Ecto neural progenitor cell (in vitro differentiated cells): ENCODE measurements around the gene SMOC1.

Source experiments
- DNase-seq: peaks from one replicate; pipeline ENCODE4 v3.0.0-alpha.2; 2018; ENCODE audit warnings: low spot score

The SMOC1 gene

DNA sequence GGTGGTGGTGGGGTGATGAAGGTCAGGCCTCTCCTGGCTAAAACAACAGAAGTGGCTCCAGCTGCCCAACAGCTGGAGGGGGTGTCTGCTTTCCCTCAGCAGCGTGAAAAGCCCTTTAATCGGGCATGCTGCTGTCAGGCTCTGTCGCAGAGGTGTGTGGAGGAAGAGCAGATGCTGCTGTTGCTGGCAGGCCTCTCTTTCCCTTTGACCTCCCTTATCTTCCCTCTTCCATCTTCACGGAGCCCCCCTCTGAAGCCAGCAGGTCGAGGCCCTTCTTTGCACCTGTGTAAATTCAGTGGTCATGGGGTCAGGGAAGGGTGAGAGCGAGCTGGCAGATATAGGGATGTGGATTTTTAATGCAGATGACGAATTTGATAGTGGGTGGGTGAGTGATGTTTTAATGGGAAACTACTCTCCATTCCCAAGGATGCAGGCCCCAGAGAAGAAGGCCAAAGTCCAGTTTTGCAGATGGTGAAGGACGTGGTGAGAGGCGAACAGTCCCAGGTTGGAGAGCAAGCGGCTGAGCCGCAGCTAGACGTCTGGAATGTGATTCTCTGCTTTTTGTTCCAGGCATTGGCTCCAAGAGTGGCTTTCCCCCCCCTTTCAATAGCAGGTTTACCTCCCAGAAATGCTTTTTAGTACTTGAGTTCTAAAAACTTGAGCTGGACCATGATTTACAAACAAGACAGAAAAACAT, 64.0 kb downstream of the SMOC1 start:
- DNase-seq: no peak

GRCh38 chr14:69945347-69945746, 66.1 kb downstream of the SMOC1 start:
- DNase-seq: no peak

GRCh38 chr14:69945912-69946311, 66.7 kb downstream of the SMOC1 start:
- DNase-seq: no peak

DNA sequence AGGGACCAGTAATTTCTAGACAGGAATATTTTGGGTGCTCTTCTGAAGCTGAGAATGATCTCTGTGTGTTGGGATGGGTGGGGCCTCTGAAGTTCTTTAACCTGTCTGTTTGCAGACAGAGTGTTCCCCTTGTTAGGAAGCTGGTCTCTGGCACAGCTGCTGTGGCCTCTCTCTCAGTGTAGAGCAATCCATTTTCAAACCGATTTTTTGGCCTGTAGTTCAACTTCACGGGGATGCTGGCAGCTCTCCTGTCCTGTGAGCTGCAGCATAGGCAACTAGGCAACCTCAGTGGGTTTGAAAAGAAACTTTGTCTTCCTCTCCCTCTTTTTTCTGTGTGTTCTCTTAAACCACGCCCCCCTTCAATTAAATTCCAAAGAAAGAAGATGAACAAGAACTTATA, 69.1 kb downstream of the SMOC1 start:
- no peak for DNase-seq

DNA sequence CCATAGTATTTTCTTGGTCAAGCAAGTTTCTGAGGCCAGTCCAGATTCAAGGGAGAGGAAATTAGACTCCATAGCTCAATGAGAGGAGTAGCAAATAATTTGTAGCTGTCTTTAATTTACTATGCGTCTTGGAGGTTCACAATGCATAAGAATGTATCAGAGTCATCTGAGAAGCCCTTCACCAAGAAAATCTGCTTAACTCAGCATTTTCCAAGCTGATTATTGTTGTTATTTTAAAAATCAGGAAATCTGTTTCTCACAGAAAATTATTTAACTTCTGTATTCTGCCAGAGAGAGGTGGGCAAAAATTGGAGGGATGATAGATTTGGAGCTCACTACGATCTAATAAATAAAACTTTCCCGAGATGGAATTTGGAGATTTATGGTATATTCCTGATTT, 72.0 kb downstream of the SMOC1 start:
- no peak for DNase-seq

GRCh38 chr14:69951935-69952334, 72.7 kb downstream of the SMOC1 start:
- no peak for DNase-seq

- no peak for DNase-seq
Measured at GRCh38 chr14:69953266-69953915, 74.2 kb downstream of the SMOC1 start.

DNA sequence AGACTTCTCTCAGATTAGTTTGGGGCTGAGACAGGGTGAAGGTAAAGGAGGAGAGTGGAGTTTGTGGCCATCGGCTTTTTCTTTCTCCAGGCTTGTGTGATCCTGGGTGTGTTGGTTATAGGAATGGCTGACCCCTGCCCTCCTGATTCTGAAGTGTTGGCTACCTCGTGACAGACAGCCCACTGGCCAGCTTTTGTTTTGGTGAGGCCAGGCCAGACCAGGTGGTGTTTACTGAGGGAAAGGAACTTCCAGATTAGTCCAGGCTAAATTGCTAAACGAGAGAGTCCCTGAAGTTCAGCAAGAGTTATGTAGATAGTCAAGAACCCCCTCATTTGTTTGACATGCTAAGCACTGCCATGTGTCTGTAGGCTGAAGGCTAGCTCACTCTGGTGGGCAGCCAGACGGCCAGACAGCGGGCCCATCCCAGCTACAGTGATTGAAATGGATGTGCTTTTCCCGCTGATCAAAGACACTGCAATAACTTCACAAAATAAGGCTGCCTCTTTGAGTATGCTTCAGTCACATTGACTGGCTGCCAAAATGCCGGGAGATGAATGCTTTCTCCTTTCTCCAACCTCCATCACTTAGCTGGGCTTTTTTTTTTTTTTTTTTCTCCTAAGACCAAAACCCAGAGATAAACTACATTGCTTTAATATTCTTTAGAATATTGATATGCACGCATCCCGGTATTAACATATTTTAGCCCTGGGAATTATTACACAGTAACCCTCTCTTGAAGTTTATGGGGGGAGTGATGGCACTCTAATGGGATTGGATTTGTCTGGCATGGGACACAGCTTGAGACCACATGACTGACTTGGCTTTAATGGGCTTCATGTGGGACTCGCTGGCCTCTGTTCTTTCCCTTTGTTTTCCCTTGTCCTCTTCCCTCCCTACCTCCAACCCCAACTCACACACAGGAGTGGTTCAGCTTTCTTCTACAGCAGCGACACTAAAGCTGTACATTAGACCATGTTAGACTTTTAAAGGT, 76.9 kb downstream of the SMOC1 start:
- DNase-seq: no peak

GRCh38 chr14:69956970-69957369, 77.8 kb downstream of the SMOC1 start:
- DNase-seq: no peak

DNA sequence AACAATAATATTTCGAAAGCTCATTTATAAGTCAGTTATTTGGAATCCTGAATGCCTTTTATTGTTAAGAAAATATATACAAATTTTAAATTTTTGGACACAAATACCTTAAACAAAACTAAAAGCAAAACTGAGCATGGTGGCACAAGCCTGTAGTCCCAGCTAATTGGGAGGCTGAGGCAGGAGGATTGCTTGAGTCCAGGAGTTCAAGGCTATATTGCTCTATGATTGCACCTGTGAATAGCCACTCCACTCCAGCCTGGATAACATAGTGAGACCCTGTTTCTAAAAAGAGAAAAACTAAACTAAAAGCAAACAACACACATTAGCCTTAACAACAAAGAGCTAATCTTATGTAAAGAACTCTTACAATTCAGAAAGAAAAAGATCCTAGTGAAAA, 78.8 kb downstream of the SMOC1 start:
- DNase-seq: no peak

DNA sequence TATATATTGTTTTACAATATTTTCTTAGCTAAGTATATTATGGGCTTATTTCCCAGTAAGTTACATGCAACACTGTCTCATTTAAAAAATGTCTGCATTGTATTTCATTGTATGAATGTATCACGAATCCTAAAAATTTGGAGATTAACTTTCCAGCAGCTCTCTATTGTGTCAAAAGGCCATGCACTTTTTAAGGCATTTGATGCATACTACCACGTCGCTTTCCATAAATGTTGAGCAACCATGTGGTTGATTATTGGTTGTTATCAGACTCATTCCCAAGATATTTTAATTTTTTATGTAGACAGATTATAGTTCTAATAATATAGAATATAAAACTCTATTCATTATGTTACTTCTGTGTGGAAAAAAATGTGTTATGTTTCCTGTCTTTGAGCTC, 79.9 kb downstream of the SMOC1 start:
- no peak for DNase-seq

- DNase-seq: no peak
Measured at GRCh38 chr14:69960296-69960695, 81.1 kb downstream of the SMOC1 start.

DNA sequence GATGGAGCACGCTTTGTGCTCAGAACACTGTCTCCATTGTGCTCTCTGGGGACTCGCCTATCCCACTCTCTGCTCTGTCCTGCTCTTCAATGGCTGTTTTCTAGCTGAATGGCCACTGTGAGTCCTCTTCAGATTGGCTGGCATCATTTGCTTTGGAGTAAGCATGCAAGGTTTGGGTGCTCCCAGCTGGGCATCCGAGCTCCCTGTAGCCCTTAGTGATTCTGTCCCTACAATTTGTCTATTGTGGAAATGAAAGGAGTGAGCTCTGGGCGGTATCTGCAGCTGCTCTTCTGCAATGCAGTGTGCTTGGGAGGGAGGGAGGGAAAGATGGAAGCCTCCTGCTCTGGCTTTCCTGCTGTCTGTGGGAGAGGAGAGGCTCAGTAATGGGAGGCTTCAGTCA, 84.8 kb downstream of the SMOC1 start:
- DNase-seq: no peak

DNA sequence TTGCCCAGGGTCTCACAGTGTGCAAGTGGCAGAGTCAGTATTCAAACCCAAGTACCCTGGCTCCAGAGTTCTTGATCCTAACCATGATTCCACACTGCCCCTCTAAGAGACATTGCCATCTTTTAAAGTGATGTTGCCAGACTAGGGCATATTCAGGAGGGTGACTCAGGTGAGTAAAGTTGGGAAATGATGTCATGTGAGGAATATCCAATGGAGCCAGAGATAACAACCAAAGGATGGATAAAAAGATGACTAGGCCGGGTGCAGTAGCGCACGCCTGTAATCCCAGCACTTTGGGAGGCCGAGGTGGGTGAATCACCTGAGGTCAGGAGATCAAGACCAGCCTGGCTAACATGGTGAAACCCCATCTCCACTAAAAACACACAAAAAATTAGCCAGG, 85.6 kb downstream of the SMOC1 start:
- DNase-seq: no peak

DNA sequence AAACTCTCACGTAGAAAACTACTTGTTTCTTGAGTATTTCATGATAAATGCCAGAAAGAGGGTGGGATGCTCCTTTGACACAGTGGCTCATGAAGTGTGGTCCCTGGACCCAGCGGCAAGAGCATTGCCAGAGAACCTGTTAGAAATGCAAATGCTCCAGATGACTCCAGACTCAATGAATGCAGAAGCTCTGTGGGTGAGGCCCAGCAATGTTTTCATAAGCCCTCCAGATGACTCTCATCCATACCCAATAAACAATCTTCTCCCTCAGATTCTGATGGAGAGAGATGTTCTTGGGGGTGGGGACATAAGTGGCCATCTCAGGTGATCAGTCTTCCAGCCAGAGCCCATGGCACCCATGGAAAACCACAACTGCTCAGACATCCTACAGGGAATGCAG, 88.9 kb downstream of the SMOC1 start:
- no peak for DNase-seq

GRCh38 chr14:69968681-69969080, 89.5 kb downstream of the SMOC1 start:
- DNase-seq: no peak

DNA sequence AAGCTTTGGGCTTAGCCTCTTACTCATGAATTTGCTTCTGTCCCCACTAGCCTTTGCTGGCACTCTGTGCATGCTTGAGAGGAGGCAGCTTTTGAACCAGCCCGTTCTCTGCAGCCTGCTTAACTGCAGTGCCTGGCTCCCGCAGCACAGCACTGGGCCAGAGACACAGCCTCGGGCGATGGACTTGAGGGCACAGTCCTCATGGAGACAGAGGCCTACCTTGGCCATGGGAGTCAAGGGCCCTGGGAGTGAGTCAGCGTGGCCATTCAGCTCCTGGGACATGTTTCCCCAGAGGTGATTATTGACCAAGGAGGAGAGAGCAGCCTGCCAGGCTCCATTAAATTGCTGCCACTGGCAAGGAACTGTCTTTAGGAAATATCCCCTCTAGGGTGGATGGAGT, 93.5 kb downstream of the SMOC1 start:
- no peak for DNase-seq

DNA sequence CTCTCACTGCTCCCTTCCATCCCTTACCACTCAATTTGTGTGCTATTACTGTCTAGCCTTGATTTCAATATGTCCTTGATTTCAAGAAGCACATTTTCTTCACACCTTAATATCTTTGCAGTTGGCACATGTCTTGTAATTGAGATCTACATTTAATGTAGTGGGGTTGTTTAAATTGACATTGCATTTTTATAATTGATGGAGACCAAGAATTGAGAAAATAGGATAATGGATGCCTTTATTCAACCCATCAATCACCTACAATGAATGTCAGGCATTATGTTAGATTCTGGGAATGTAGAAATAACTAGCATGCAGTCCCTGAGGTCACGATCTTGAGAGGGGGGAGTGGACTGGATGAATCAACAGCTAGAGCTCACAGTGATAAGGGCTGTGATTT, 94.6 kb downstream of the SMOC1 start:
- no peak for DNase-seq

DNA sequence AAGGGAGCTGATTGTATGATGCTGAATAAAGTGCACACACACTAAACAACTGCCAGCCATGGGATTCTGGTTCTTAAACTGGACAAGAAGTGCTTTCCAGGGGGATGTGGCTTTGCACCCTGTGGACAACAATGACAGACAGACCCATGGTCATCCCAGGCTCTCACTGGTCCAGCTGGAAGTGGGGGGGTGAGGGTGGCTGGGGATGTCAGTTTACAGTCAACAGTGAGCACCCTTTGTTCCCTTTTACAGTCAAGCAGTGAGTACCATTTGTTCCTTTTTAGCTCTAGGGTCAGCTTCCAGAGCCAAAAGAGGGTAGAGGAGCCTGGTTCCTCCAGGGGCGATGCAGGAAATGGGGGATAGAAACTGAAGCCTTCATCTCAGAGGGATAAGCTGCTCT, 100.7 kb downstream of the SMOC1 start:
- no peak for DNase-seq

GRCh38 chr14:69980457-69981425, 101.5 kb downstream of the SMOC1 start:
- DNase-seq: no peak

GRCh38 chr14:69982220-69982839, 103.1 kb downstream of the SMOC1 start:
- DNase-seq: no peak
